NB4 (cell line): ENCODE results near the gene NDUFAF2.

ENCODE experiments used
- POLR2A ChIP-seq: IDR thresholded peaks from 2 replicates; pipeline ENCODE4 v1.6.1; 2011; ENCODE audit warnings: mild to moderate bottlenecking; ENCODE audit not compliant: insufficient read length; ENCODE audit errors: extremely low read depth
- TF ChIP-seq, protein P1 (sequence below): IDR thresholded peaks from one replicate; pipeline ENCODE4 v1.5.1; 2012; ENCODE audit warnings: low read depth, low read length
- TF ChIP-seq, protein P2 (sequence below): IDR thresholded peaks from 2 replicates; pipeline ENCODE4 v1.6.1; 2011; ENCODE audit warnings: low read depth, low read length

DNA sequence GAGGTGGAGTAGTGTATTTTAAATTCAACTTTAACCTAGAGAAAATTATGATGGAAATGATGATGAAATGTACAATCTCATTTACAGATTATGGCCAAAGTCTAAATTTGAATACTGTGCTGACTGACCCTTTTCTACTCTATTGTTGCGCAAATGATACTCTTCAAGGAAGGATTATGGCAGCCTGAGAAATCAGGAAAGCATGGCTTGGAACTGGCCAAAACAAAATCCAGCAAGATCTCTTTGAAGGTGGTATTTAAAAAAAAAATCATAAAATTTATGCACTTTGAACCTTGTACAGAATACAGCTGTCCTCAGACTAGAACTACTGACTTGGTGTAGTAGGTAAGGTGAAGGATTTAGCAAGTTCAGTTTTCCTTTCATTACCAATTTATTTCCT lies 105.3 kb downstream of the NDUFAF2 start:
- TF ChIP-seq POLR2A = no peak
- TF ChIP-seq, protein P1, sequence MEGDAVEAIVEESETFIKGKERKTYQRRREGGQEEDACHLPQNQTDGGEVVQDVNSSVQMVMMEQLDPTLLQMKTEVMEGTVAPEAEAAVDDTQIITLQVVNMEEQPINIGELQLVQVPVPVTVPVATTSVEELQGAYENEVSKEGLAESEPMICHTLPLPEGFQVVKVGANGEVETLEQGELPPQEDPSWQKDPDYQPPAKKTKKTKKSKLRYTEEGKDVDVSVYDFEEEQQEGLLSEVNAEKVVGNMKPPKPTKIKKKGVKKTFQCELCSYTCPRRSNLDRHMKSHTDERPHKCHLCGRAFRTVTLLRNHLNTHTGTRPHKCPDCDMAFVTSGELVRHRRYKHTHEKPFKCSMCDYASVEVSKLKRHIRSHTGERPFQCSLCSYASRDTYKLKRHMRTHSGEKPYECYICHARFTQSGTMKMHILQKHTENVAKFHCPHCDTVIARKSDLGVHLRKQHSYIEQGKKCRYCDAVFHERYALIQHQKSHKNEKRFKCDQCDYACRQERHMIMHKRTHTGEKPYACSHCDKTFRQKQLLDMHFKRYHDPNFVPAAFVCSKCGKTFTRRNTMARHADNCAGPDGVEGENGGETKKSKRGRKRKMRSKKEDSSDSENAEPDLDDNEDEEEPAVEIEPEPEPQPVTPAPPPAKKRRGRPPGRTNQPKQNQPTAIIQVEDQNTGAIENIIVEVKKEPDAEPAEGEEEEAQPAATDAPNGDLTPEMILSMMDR = no peak
- TF ChIP-seq, protein P2, sequence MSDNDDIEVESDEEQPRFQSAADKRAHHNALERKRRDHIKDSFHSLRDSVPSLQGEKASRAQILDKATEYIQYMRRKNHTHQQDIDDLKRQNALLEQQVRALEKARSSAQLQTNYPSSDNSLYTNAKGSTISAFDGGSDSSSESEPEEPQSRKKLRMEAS = no peak
